GM19238 (cell line): ENCODE results near the gene ETHE1.

Source experiments
- DNase-seq: peaks from one replicate; pipeline ENCODE4 v3.0.0; 2011; ENCODE audit warnings: low spot score; ENCODE audit not compliant: insufficient read length

The ETHE1 gene, protein sequence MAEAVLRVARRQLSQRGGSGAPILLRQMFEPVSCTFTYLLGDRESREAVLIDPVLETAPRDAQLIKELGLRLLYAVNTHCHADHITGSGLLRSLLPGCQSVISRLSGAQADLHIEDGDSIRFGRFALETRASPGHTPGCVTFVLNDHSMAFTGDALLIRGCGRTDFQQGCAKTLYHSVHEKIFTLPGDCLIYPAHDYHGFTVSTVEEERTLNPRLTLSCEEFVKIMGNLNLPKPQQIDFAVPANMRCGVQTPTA

DNA sequence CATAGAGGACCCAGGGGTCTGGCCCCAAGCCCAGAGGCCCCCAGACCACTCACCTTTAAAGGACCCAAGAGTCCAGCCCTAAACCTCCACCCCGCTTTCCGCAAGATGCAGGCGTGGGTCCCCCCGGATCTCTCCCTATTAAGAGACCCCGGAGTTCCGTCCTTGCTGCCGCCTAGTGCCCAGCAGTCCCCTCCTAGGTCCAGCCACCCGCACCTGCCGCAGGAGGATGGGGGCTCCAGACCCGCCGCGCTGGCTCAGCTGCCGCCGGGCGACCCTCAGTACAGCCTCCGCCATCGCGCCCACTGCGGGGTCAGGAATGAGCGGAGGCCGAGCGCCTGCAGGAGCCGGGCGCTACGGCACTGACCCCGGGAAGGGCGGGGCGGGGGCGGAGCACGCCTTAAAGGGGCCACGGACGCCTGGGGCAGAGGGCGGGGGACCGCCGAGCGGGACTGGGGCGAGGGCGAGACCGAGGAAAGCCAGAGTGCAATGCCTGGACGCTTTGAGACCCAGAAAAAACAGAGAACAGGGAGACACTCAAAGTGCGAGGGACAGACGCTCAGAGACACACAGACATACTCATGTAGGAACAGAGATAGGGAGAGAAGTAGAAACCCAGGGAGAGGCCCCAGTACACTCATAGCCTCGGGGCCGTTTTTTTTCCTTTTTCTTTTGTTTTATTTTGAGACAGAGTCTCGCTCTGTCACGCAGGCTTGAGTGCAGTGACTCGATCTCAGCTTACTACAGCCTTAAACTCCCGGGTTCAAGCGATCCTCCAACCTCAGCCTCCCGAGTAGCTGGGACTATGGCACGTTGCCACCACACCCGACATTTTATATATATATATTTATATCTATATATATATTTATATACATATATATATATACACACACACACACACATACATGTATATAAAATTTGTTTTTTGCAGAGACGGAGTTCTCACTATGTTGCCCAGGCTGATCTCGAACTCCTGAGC lies at the start of gene ETHE1:
ETHE1 (minus strand) TSS at position 318 of the 976 bp plus-strand sequence; CDS start at position 294, 24 bp downstream.
- peak; percentile 76 for DNase-seq

DNA sequence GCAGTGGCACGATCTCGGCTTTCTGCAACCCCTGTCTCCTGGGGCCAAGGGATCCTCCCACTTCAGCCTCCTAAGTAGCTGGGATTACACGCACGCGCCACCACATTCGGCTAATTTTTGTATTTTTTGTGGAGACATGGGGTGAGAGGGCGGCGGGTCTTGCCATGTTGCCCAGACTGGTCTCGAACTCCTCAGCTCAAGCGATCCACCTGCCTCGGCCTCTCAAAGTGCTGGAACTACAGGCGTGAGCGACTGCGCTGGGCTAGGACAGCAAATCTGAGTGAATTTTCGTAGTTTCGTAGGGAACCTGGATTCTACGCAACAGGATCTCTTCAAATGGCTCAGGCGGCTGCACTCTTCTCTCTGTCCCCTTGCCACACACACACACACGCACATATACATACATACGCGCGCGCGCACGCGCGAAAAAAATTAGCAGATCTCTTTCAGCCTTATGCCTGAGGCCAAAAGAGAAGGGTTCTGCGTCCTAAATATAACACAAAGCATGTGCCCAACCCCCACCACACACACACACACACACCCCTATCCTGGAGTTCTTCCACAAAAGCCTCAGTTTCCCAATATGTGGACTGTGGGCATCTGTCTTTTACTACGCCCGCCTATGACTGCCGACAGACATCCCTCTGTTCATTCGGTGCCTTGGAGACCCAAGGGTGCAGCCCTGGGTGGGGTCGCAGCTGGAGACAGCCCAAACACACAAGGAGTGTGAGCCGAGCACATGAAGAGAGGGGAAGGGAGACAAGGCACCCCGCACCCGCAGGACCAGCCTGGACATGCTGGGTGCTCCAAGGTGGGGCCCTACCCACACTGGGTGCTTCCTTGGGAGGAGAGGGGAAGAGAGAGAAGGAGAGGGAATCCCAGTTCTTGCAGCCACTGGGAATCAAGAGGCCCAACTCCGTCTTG lies 49.2 kb upstream of the ETHE1 start:
- no peak for DNase-seq

DNA sequence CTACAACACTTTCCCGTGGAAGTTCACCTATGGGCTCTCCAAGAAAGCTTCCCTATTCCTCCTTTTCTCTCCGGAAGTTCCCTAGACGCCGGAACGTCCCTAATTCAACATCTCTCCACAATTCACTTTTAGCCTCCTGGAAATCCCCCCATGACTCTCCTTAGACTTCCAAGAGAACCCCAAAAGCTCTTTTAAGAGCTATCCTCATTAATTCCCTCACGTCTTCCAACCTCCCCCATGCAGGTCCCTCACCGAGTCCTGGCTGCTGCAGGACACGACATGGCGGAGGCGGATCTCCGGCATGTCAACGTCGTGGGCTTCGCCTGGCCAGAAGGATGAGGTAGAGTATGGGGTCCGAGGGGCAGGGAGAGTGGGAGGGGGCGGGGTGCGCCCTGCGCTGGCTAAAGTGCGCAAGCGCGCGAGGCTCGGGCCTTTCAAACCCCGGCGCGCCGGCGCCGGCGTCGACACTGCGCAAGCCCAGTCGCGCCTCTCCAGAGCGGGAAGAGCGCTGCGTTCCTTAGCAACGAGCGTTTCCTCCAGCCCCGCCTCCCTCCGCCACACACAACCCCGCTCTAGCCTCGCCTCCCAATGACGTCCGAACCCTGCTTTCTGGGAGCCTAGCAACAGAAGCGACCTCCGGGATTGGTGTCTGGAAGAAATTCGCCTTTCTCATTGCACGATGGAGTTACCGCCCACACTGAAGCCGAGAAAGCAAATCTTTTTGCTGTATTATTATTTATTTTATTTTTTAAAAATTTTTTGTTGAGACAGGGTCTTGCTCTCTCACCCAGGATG lies 48.4 kb upstream of the ETHE1 start, which contains the start of the genes PINLYP and XRCC1:
PINLYP (plus strand) TSS at position 646 of the 795 bp plus-strand sequence. CDS start 1,391 bp downstream, outside the sequence.
XRCC1 (minus strand) TSS at position 372 of the 795 bp plus-strand sequence; CDS start at position 303, 69 bp downstream.
- DNase-seq, result peak; percentile 94

DNA sequence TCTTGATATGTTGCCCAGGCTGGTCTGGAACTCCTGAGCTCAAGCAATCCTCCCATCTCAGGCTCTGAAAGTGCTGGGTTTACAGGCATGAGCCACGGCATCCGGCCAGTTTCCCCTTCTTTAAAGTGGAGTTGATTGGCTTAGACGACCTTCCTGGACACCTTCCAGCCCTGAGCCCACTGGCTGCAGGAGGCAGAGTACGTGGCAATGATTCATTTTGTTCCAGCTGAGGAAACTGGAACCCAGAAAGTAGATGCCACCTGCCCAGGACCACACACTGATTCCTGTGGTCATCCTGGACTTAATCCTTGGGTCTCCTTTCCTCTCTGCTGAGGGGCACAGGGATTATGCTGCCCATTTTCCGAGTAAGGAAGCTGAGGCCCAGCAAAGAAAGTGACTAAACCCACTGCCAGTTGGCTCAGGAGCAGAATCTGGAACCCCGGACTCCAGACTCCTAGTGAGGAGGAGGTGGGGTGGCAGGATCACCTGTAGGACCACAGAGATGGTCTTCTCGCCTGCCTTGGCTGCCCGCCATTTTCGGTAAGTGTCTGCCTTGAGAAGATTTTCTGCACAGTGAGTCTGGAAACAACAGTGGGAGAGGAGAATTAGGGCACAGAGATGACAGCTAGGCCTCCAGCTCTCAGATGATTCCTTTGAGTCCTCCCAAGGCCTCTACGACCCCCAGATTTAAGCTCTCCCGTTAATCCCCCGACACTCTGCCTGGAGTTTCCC lies 47.6 kb upstream of the ETHE1 start:
- DNase-seq, result no peak

DNA sequence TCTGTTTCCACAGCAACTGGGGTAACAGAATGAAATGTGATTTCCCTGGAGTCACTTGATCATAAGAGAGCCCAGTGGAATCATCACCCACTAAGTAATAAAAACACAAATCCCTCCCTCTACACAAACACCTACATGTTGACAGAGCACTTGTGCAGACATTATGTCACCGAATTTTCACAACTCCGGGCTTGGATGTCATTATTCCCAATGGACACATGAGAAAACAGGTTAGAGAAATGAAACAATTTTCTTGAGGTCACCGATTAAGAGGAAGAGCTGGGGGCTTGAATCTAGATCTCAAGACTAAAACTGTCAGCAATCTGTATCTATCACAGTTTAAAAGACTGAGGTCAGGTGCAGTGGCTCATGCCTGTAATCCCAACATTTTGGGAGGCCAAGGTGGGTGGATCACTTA lies 45.2 kb upstream of the ETHE1 start:
- DNase-seq, result no peak

DNA sequence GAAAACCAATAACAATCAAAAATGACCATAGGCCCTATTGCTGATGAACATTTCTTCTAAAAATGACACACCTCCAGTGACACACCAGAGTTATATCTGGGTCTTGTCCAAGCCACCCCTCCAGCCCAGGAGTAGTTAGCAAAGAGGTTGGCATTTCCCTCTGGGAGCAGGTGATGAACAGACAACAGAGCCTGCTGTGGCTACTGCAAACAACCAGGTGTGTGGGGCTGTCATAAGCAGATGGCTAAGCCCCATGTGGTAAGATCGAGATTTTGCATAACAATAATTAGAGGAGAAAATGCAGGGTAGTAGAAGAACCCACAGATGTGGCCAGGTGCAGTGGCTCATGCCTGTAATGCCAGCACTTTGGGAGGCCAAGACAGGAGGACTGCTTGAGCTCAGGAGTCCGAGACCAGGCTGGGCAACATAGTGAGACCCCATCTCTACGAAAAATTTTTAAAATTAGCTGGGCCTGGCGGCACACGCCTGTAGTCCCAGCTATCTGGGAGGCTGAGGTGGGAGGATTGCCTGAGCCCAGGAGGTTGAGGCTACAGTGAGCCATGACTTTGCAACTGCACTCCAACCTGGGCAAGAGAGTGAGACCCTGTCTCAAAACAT lies 43.3 kb upstream of the ETHE1 start:
- DNase-seq, result no peak

DNA sequence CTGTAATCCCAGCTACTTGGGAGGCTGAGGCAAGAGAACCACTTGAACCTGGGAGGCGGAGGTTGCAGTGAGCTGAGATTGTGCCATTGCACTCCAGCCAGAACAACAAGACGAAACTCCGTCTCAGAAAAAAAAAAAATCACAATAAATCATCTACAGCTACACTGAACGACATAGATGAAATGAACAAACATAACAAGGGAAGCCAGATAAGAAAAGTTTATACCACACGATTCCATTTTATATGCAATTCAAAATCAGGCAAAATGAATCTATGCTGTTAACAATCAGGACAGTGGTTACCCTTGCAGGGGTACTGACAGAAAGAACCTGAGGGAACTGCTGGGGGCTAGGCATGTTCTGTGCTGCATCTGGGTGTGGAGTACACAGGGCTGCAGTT lies 42.7 kb upstream of the ETHE1 start:
- DNase-seq, result no peak

DNA sequence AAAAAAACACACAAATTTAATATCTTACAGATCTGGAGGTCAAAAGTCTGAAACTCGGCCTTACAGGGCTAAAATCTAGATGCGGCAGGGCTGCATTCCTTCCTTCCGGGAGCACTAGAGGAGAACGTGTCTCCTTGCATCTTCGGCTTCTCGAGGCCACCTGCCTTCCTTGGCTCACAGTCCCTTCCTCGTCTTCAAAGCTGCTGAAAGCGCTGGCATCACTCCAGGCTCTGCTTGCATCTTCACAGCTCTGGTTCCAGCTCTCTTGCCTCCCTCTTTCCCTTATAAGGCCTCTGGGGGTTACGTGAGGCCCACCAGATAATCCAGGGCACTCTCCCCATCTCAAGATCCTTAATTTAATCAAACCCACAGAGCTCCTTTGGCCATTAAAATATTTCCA lies 37.8 kb upstream of the ETHE1 start:
- DNase-seq, result no peak

DNA sequence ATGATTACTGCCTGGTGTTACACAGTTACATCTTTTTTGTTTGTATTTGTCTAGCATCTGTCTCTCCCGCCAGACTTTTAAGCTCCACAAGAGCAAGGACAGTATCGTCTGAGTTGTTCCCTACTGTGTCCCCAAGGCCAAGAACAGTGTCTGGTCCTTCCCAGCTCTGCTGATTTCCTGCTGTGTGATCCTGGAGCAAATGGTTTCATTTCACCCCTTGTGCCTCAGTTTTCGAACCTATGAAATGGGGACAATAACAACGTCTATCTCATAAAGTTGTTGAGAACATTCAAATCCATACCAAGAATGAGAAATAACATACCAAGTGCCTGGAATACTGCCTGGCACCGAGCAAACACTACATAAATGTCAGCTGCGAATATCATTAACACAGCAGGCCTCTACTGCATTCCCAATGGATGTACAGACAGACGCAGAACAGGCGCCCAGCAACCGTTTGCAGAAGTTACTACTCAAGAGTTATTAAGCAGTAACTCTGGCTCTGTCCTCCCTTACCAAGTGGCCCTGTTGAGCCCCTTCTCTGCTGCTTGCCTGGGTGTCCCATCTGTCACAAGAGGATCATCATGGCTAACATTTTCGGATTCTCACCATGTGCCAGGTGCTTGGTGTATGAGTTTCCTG lies 36.9 kb upstream of the ETHE1 start:
- no peak for DNase-seq

DNA sequence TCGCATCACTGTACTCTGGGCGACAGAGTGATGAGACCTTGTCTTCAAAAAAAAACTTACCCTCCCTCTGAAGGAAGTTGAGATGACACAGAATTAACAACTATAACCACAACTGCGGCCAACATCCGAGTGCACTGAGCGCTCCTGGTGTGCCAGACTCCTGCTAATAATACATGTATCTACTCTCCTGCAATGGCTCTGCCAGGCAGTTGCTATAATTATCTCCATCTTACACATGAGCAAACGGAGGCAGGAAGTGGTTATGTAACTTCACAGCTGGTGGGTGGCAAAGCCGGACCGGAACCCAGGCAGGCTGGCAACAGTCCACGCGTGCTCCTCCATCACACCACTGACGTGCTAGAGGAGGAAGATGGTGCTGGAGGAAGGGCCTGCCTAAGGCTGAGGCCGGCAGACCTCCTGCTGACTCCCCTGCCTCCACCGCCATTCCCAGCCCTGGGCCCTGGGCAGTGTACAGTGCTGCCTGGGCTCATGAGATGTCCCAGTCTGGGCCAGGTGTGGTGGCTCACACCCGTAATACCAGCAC lies 35.8 kb upstream of the ETHE1 start:
- peak; percentile 30 for DNase-seq

DNA sequence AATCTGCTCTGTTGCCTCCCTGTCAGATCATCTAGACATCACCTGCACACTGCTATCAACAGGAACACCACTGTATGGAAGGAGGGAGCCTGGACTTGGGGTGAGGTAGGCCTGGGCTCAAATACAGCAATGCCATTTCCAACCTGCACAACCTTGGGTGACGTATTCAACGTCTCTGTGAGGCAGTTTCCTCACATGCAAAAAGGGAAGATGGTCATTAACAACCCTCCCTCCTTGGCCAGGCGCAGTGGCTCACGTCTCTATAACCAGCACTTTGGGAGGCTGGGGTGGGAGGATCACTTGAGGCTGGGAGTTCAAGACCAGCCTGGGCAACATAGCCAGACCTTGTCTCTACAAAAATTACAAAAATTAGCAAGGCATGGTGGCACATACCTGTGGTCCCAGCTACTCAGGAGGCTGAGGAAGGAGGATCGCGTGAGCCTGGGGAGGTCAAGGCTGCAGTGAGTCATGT lies 35.3 kb upstream of the ETHE1 start:
- DNase-seq, result no peak

DNA sequence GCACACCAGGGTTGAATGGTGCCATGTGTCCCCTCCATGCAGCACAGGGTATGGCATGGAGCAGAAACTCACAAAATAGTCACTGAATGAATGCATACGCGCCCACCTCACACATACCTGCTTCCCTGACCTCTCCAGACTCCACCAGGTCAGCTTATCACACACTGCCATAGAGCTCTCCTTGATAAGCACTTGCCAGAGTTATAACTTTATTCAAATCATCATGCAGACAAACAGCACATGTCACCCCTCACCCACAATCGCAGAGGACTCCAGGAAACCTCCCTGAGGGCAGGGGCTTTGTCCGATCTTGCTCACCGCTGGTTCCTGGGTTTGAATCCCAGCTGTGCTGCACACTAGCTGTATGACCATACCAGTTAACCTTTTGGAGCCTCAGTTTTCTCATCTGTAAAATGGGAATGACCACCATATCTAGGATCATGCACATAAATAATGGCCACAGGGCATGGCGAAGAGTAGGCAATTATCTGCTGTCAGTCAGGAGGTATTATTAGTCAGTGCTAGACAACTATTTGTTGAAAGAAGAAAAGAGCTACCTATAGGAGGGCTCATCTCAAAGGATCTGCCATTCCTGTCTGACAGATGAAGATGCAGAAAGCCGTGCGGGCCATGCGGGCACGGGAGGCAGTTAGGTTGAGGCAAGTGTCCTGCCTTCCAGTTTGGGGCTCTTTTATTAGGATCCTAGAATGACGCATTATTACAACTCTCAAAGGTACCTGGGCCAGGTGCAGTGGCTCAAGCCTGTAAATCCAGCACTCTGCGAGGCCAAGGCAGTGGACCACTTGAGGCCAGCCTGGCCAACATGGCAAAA lies 34.4 kb upstream of the ETHE1 start:
- no peak for DNase-seq

DNA sequence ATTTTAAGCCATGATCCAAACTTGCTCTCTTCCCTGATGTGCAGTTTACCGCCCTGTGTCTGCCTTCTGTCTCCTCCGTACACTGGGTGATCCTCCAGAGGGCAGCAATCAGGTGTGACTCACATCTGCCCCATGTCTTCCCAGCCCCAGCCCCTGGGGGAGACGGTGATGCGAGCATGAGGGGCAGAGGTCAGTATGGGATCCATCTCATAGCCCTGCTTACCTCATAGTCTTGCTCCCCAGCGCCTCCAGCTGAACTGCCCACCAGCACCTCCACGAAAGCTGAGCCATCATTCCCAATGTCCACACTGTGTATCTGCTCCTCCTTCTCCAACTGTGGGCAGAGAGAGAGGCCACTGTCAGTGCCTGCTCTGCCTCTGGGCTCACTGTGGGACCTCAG lies 33.7 kb upstream of the ETHE1 start:
- no peak for DNase-seq

DNA sequence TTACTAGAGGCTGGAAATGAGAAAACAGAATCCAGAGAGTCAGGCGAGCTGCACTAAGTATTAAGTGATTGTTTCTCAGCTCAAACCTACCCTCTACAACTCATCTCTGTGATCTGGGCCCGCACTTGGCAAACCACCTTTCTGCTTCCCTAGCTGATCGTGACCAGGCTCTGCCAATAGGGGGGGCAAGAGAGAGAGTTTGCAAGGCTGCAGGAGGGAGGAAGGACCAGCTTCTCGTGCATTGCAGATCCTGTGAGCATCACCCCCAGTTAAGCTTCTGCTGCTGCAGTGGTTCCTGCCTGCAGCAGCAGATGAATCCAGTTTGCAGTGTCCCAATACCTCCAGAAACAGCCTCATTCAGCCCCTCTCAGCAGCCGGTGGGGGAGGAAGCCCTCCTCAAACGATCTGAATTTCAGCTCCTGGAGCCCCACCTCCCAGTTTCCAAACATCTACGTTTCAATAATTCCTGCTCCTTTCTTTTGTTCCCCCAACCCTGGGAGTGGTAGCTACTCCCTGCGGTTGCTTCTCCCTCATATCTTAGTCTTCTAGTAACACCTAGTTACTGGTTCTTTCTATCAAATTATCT lies 28.3 kb upstream of the ETHE1 start:
- peak; percentile 71 for DNase-seq

DNA sequence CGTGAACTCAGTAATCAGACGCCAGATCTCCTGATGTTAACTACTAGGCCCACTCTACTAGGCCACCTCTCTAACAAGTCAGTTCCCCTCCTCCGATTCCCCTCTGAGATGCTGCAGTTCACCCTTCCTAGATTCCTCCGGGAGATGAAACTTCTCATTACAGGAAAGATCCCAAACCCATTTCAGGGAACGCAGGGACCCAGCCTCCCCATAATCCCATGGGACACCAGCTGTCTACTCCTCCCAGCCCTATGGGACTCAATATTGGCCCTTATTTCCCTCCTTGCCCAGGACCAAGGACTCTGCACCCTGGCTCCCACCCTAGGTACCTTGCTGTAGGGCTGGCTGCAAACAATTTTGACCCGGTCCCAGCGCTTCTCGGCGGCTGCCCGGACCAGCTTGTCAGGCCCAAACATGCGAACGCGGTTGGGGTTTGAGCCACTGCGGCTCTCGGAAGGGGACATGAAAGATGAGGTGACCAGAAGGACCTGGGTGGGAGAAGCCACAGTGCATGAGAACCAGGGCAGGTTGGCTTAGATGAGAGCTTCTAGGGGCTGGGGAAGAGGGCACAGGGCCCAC lies 27.4 kb upstream of the ETHE1 start:
- no peak for DNase-seq

DNA sequence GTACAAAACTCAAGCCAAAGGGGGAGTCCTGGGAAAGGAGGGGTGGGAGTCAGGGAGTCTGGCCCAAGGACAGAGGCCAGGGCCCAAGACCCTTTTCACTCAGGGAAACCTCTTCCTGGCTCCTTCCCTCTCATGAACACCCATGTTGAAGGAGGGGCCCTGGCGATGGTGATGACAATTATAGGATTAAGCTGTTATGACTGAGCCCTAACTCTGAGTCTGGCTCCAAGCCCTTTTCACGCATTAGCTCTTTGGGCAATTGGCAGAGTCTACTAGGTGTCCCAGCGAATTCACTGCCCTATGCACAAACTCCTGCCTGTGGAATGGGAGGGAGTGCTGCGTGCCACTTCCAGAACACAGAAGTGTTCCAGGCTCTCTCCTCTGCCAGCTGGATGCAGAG lies 26.7 kb upstream of the ETHE1 start:
- no peak for DNase-seq

DNA sequence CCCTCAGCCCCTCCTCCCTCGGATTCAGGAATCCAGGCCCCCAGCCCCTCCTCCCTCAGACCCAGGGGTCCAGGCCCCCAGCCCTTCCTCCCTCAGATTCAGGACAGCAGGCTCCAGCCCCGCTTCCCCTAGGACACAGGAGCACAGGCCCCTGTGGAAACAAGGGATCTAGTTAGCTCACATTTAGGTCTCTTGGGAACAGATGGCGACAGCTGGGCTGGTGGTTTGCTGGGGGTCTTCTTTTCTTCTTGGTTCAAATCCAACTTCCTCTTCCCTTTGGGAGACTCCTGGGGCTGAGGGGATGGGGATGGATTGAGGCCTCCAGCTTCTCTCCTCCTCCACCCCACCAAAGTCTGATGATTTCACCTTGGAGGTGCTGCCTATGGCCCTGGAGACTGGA lies 25.6 kb upstream of the ETHE1 start:
- no peak for DNase-seq
